GM23338 (cell line): ENCODE results near the gene PIP5K1A. TPM values are rescaled to one million over a fixed set of nuclear protein-coding genes. Genes with fewer than 3 reads are reported as not detected.

Experiments used
- ATAC-seq: fragments of 200-7000 bp; cut with Tn5 transposase; 3 replicates; pipeline ENCODE4 v1.9.1; 2020
- DNase-seq: peaks from one replicate; pipeline ENCODE4 v3.0.0-alpha.2; 2015; ENCODE audit warnings: low spot score
- H2AFZ ChIP-seq: fragments of 200-600 bp; sonication (generic); 2 replicates; pipeline ENCODE4 v1.8.0; 2016; ENCODE audit warnings: antibody characterized with exemption, mild to moderate bottlenecking, moderate library complexity
- H3F3A ChIP-seq: fragments of 200-600 bp; sonication (generic); replicated peaks from 2 replicates; pipeline ENCODE4 v1.8.0; 2017; ENCODE audit warnings: antibody characterized with exemption, mixed run types, low read depth
- H3K27ac ChIP-seq: fragments of 200-600 bp; sonication (generic); 2 replicates; pipeline ENCODE4 v1.6.1; 2016; ENCODE audit warnings: low read depth
- H3K27me3 ChIP-seq: fragments of 200-600 bp; sonication (generic); 2 replicates; pipeline ENCODE4 v1.8.0; 2016; ENCODE audit warnings: mild to moderate bottlenecking, mixed run types, moderate library complexity; ENCODE audit not compliant: insufficient read depth
- H3K36me3 ChIP-seq: fragments of 200-600 bp; sonication (generic); 2 replicates; pipeline ENCODE4 v1.8.0; 2016; ENCODE audit warnings: mild to moderate bottlenecking; ENCODE audit not compliant: insufficient read depth
- H3K4me1 ChIP-seq: fragments of 200-600 bp; sonication (generic); 2 replicates; pipeline ENCODE4 v1.8.0; 2016; ENCODE audit warnings: mild to moderate bottlenecking, moderate library complexity; ENCODE audit not compliant: insufficient read depth
- H3K4me2 ChIP-seq: fragments of 200-600 bp; sonication (generic); 2 replicates; pipeline ENCODE4 v1.7.1; 2017; ENCODE audit warnings: mixed run types
- H3K4me3 ChIP-seq: fragments of 200-600 bp; sonication (generic); 2 replicates; pipeline ENCODE4 v1.6.1; 2016; ENCODE audit warnings: mixed run types
- H3K79me2 ChIP-seq: fragments of 200-600 bp; sonication (generic); replicated peaks from 2 replicates; pipeline ENCODE4 v1.8.0; 2017; ENCODE audit warnings: mild to moderate bottlenecking; ENCODE audit not compliant: insufficient read depth
- H3K9me2 ChIP-seq: fragments of 200-600 bp; sonication (generic); 2 replicates; pipeline ENCODE4 v1.8.0; 2017; ENCODE audit not compliant: insufficient read depth
- H4K20me1 ChIP-seq: fragments of 200-600 bp; sonication (generic); replicated peaks from 2 replicates; pipeline ENCODE4 v1.8.0; 2017; ENCODE audit warnings: mild to moderate bottlenecking; ENCODE audit not compliant: insufficient read depth
- H3K27ac Mint-ChIP-seq: 2 replicates; pipeline ENCODE4 v1.8.0; 2020; ENCODE audit warnings: inconsistent platforms, mild to moderate bottlenecking, moderate library complexity, mixed read lengths
- H3K27me3 Mint-ChIP-seq: 3 replicates; pipeline ENCODE4 v1.8.0; 2022; ENCODE audit warnings: low read depth, mild to moderate bottlenecking, moderate library complexity, mixed read lengths, inconsistent platforms; ENCODE audit not compliant: insufficient read depth, poor library complexity
- H3K36me3 Mint-ChIP-seq: 3 replicates; pipeline ENCODE4 v1.8.0; 2021; ENCODE audit warnings: low read depth, mild to moderate bottlenecking, inconsistent platforms, moderate library complexity, mixed read lengths
- H3K4me1 Mint-ChIP-seq: 3 replicates; pipeline ENCODE4 v1.8.0; 2020; ENCODE audit warnings: mild to moderate bottlenecking, inconsistent platforms, mixed read lengths
- H3K4me3 Mint-ChIP-seq: 3 replicates; pipeline ENCODE4 v1.8.0; 2021; ENCODE audit warnings: moderate library complexity, mild to moderate bottlenecking, inconsistent platforms, mixed read lengths
- H3K9me3 Mint-ChIP-seq: 3 replicates; pipeline ENCODE4 v1.8.0; 2020; ENCODE audit warnings: moderate library complexity, mild to moderate bottlenecking, inconsistent platforms, mixed read lengths
- CREB1 ChIP-seq: fragments of 250-450 bp; sonication (Bioruptor Pico); IDR thresholded peaks from 2 replicates; pipeline ENCODE4 v1.5.0; 2020; ENCODE audit warnings: low read depth, mild to moderate bottlenecking, moderate library complexity
- EZH2phosphoT487 ChIP-seq: fragments of 200-600 bp; sonication (generic); IDR thresholded peaks from one replicate; pipeline ENCODE4 v1.8.1; 2018; ENCODE audit warnings: antibody characterized with exemption; ENCODE audit not compliant: unreplicated experiment
- NANOG ChIP-seq: IDR thresholded peaks from 2 replicates; pipeline ENCODE4 v1.6.1; 2016; ENCODE audit warnings: antibody characterized with exemption, borderline replicate concordance
- REST ChIP-seq: IDR thresholded peaks from one replicate; pipeline ENCODE4 v1.6.1; 2018; ENCODE audit warnings: antibody characterized with exemption; ENCODE audit not compliant: unreplicated experiment
- ZNF331 ChIP-seq: fragments of 250-450 bp; sonication (Bioruptor Pico); IDR thresholded peaks from 2 replicates; pipeline ENCODE4 v1.5.0; 2020; ENCODE audit warnings: low read depth, mild to moderate bottlenecking, moderate library complexity
- polyA plus RNA-seq: library from polyadenylated mRNA; unstranded; fragments of >200 nt; fragmentation: Nextera tagmentation; extraction: Ambion mirVana; gene quantifications from 2 replicates; pipeline ENCODE4 v1.2.1, GENCODE V29; 2016
- total RNA-seq: library from RNA; depleted of rRNA; stranded (reverse); fragments of >200 nt; shearing (Covaris generic); gene quantifications from 2 replicates; pipeline ENCODE4 v1.2.3, GENCODE V29; 2014
- TF ChIP-seq, protein P1 (sequence below), 2 experiments: fragments of 200-600 bp in 1 of 2; sonication (generic) in 1 of 2; conservative IDR thresholded peaks; 2 replicates each; pipeline versions ENCODE4 v1.5.1 to v1.6.1; 2016 to 2017; ENCODE audit warnings: antibody characterized with exemption in 2 of 2, low read depth in 2 of 2, mild to moderate bottlenecking in 2 of 2, moderate library complexity in 1 of 2

Gene PIP5K1A
- total and polyA plus RNA-seq, 2 experiments from 2014 or later: 23.2 to 63.3 TPM

- H3K27me3 Mint-ChIP-seq: peaks cover 3% of the 10 kb centered on the region
- H3K36me3 Mint-ChIP-seq: peaks cover 54% of the 10 kb centered on the region
- Histone ChIP-seq H3K4me3 (no peak overlapping the region), H3K36me3 (peaks cover 10% of the 10 kb centered on the region), H3K27ac (no peak overlapping the region), H3F3A (0 out of 2 replicates have a peak, but pooled peaks cover 4% of the 10 kb centered on the region), H3K4me2 (no peak overlapping the region), H3K4me1 (no peaks in the 10 kb centered on the region), H3K9me2 (no peaks in the 10 kb centered on the region), H2AFZ (no peak overlapping the region), H3K27me3 (no peaks in the 10 kb centered on the region), H4K20me1 (no peaks in the 10 kb centered on the region; the same call in 1 of the 2 replicates), H3K79me2 (no peaks in the 10 kb centered on the region)
- H3K9me3 Mint-ChIP-seq: no peaks in the 10 kb centered on the region
- no peak overlapping the region for H3K27ac Mint-ChIP-seq
- TF ChIP-seq ZNF331 (CRISPR knock-in tag): no peak
- TF ChIP-seq CREB1 (CRISPR knock-in tag): no peak
- no peak for TF ChIP-seq EZH2phosphoT487
- no peak for TF ChIP-seq NANOG
- 0 out of 3 replicates have a peak, but pooled peaks cover 2% of the 10 kb centered on the region for H3K4me1 Mint-ChIP-seq
- no peak for ATAC-seq
- H3K4me3 Mint-ChIP-seq: no peak overlapping the region
- DNase-seq: no peak
Observed at GRCh38 chr1:151175041-151175741, 23.2 kb upstream of the PIP5K1A start.

DNA sequence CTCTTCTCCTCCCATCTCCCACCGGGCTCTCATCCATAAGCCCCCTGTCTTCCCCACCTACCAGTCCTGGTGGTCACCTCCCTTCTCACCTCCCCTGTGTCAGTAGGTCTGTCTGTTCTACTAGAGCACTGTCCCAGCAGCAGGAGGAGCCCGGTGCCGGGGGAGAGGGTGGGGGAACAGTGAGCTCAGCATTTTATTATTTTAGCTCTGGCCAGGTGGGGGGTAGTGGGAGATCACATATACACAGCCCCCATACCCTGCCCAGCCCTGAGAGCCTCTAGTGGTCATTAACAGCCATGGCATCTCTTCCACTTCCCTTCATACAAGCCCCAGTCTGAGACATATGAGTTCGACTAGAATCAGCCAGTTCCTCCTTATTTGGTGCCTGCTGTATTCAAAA, 22.5 kb upstream of the PIP5K1A start, which contains the start of gene TMOD4:
TMOD4 (minus strand) TSS at position 119 of the 400 bp plus-strand sequence. CDS start 1,106 bp downstream, outside the sequence.
- Histone ChIP-seq H3F3A (0 out of 2 replicates have a peak, but pooled peaks cover 4% of the 10 kb centered on the region), H3K27me3 (no peaks in the 10 kb centered on the region), H3K27ac (no peak within 1 kb of the TSS), H3K36me3 (peaks cover 10% of the 10 kb centered on the region), H4K20me1 (no peaks in the 10 kb centered on the region; the same call in 1 of the 2 replicates), H3K4me1 (no peaks in the 10 kb centered on the region), H3K4me2 (no peak within 1 kb of the TSS), H2AFZ (no peak within 1 kb of the TSS), H3K9me2 (no peaks in the 10 kb centered on the region), H3K4me3 (no peak within 1 kb of the TSS), H3K79me2 (no peaks in the 10 kb centered on the region)
- Mint-ChIP-seq H3K27ac (peak within 1 kb of the TSS; percentile 68; the same call in 1 of the 2 replicates), H3K4me1 (no peaks in the 10 kb centered on the region), H3K36me3 (peaks cover 58% of the 10 kb centered on the region), H3K9me3 (no peaks in the 10 kb centered on the region), H3K27me3 (peaks cover 3% of the 10 kb centered on the region), H3K4me3 (no peak within 1 kb of the TSS)
- no peak for TF ChIP-seq REST
- TF ChIP-seq, protein P1, sequence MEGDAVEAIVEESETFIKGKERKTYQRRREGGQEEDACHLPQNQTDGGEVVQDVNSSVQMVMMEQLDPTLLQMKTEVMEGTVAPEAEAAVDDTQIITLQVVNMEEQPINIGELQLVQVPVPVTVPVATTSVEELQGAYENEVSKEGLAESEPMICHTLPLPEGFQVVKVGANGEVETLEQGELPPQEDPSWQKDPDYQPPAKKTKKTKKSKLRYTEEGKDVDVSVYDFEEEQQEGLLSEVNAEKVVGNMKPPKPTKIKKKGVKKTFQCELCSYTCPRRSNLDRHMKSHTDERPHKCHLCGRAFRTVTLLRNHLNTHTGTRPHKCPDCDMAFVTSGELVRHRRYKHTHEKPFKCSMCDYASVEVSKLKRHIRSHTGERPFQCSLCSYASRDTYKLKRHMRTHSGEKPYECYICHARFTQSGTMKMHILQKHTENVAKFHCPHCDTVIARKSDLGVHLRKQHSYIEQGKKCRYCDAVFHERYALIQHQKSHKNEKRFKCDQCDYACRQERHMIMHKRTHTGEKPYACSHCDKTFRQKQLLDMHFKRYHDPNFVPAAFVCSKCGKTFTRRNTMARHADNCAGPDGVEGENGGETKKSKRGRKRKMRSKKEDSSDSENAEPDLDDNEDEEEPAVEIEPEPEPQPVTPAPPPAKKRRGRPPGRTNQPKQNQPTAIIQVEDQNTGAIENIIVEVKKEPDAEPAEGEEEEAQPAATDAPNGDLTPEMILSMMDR (conservative IDR thresholded peaks at IDR 0.05; ENCODE audit: low read depth in 2 of 2): peak; percentile 58 to 63; a peak in 3 of 4 replicates
- DNase-seq (peak; percentile 54), ATAC-seq (peak; percentile 96)
